Fibroblast of villous mesenchyme (primary cell): ENCODE measurements around the gene RPL22. TPM values are rescaled to one million over a fixed set of nuclear protein-coding genes. Genes with fewer than 3 reads are reported as not detected.
A peak's percentile ranks its signal among the peaks of the same experiment; 100 is the strongest.

Experiments used
- DNase-seq: peaks from one replicate; pipeline ENCODE4 v3.0.0-alpha.2; 2010; ENCODE audit warnings: low read depth
- H3K4me3 ChIP-seq: 2 replicates; pipeline ENCODE4 v1.5.1; 2011; ENCODE audit warnings: low read depth, mild to moderate bottlenecking, low read length
- total RNA-seq: library from RNA; depleted of rRNA; stranded (reverse); fragments of >200 nt; gene quantifications from 2 replicates; pipeline ENCODE4 v1.2.3, GENCODE V29; 2012
- TF ChIP-seq, protein P1 (sequence below): IDR thresholded peaks from 2 replicates; pipeline ENCODE4 v1.5.1; 2012; ENCODE audit warnings: low read depth, mild to moderate bottlenecking, low read length; ENCODE audit not compliant: insufficient read depth

RPL22 gene
- total RNA-seq, 1 donor = 97.6 TPM

DNA sequence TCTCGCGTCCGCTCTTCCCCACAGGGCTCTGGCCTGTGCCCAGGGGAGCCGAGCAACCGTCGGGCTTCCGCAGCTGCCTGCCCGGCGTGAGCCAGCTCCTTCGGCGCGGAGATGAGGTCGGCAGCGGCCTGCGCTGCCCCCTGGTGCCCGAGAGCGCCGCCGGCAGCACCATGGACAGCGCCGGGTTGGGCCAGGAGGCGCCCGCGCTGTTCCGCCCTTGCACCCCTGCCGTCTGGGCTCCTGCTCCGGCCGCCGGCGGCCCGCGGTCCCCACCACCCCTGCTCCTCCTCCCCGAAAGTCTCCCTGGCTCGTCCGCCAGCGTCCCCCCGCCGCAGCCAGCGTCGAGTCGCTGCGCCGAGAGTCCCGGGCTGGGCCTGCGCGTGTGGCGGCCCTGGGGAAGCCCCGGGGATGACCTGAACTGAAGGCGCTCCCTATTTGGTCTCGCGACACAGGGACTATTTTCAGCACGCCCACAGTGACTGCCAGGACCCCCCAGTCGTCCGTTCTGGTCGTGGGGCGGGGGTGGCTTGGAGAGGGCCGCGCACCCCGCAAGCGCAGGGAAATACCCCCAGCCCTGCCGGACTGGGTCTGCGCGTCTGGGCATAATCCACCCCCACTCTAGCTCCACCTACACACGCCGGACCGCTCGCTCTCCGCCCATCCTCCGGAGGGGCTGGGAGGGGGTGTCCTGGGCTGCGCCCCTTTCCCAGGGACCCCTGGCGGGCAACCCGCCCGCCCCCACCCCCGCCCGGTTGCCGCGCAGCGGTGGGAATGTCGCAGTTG, 45.9 kb upstream of the RPL22 start:
- TF ChIP-seq, protein P1, sequence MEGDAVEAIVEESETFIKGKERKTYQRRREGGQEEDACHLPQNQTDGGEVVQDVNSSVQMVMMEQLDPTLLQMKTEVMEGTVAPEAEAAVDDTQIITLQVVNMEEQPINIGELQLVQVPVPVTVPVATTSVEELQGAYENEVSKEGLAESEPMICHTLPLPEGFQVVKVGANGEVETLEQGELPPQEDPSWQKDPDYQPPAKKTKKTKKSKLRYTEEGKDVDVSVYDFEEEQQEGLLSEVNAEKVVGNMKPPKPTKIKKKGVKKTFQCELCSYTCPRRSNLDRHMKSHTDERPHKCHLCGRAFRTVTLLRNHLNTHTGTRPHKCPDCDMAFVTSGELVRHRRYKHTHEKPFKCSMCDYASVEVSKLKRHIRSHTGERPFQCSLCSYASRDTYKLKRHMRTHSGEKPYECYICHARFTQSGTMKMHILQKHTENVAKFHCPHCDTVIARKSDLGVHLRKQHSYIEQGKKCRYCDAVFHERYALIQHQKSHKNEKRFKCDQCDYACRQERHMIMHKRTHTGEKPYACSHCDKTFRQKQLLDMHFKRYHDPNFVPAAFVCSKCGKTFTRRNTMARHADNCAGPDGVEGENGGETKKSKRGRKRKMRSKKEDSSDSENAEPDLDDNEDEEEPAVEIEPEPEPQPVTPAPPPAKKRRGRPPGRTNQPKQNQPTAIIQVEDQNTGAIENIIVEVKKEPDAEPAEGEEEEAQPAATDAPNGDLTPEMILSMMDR = peak; percentile 84
- peak overlapping the region; percentile 53 for H3K4me3 ChIP-seq
- peak; percentile 73 for DNase-seq

DNA sequence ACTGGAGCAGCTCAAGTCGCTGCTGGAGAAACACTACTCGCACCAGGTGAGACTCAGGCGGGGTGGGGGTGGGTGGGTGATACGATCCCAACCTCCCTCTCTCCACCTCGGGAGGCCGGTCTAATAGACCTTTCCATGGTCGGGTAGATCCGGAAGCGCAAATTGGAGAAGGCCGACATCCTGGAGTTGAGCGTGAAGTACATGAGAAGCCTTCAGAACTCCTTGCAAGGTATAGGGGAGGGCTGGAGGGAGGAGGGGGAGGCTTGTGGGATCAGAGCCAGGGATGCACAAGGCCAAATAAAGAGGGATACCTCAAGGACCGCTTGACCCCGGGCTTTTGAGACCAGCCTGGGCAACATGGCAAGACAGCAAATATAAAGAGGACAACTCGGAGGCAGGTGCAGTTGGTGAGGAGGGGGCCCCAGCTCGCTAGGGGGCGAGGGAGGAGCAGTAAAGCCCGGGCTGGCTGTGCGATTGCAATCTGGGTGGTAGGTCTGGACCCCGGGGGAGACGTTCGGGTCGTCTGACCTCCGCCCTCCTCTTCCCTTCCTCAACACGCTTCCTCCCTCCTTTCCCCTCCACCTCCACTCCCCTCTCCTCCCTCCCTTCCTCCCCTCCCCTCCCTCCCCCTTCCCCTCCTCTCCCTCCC, 45.1 kb upstream of the RPL22 start:
- DNase-seq = no peak
- TF ChIP-seq, protein P1 = no peak
- no peak overlapping the region for H3K4me3 ChIP-seq

DNA sequence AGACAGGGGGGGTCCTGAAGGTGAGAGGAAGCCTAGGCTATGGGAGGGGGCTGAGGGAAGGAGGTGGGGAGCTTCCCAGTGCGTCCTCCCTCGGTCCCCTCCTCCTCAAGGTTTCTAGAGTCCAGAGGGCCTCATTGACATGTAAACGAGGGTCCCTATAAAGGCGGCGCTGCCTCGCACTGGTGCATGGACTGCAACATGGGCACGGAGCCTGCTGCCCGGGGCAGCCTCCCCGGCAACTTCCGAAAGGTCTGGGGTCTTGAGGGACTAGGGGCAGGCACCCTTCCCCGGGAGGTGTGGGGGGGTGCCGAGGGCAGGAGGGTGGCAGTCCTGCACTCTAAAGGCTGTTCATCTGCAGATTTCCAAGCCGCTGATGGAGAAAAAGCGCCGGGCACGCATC, 44.6 kb upstream of the RPL22 start, which contains the start of gene HES3:
Gene HES3 (plus strand): TSS at position 187 of the 400 bp plus-strand sequence. CDS start 187 bp downstream, at position 374.
- TF ChIP-seq, protein P1 = no peak
- no peak within 1 kb of the TSS for H3K4me3 ChIP-seq
- DNase-seq = no peak

DNA sequence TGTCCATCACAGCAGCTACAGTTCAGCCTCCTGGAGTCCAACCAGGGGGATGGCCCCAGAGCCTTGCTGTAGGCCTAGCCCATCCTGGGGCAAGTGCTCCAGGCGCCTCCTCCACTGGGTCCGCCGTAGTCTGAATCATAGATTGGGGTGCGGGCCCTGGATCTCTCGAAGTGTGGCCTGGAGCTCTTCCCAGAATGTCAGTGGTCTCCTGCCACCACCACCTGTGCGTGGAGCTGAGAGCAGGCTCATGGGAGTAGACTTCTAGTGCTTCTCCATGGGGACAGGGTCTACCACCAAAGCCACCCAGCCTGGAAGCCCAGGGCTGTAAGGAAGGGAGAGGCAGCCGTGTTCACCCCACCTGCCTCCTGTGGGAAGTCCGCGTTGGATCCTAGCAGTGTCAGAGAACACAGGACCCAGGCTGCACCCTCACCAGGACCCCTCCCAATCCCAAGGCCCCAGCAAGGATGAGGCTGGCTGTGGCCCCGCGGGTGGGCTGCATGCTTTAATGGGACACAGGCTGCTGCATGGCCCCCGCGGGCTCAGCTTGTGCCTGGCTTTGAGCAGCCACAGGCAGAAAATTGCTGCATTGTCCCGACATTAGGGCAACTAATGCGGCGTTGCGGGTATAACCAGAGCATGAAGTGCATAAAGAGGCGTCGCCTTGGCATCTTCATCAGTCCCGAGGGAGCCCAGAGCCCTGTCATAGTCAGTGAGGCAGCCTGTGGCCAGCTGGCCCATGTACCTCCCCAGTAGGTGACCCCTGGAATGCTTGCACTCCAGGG, 43.8 kb upstream of the RPL22 start:
- no peak overlapping the region for H3K4me3 ChIP-seq
- TF ChIP-seq, protein P1 = no peak
- DNase-seq = no peak

DNA sequence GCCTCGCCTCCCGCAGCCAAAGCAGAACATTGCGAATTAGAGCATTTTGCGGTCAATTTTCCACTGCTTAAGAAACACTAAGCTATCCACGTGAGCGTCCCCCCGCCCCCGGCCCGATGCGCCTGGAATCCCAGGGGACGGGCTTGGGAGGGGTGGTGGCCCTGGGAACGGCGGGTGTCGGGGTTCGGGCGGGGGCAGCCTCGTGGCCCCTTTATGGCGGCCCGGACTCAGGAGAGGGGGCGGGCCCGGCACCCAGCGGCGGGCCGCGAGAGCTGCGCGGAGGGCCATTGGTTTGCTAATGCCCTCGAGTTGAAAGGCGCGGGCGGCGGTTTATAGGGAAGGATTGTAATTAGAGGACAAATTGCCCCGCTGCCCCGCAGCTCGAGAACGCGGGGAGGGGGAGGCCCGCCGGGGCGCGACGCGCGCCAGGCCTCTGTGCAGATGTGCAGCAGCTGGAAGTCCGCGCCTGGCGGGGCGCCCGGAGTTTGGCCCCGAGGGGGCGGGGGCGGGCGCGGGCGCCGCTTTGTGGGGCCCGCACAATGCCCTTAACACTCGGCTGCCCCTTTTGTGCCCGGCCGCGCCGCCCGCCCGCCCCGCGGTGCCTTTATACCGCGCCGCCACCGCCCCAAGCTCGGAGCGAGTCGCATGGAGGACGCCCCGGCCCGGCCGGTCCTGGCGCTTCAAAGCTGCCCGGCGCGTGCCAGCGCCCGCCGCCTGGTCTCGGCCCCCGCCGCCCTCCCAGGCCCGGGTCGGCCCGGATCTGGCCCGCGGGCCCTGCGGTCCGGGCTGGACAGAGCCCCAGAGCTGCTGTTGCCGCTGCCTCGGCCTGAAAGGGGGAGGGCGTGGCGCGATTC, 42.7 kb upstream of the RPL22 start:
- TF ChIP-seq, protein P1 = no peak
- no peak overlapping the region for H3K4me3 ChIP-seq
- DNase-seq = no peak

DNA sequence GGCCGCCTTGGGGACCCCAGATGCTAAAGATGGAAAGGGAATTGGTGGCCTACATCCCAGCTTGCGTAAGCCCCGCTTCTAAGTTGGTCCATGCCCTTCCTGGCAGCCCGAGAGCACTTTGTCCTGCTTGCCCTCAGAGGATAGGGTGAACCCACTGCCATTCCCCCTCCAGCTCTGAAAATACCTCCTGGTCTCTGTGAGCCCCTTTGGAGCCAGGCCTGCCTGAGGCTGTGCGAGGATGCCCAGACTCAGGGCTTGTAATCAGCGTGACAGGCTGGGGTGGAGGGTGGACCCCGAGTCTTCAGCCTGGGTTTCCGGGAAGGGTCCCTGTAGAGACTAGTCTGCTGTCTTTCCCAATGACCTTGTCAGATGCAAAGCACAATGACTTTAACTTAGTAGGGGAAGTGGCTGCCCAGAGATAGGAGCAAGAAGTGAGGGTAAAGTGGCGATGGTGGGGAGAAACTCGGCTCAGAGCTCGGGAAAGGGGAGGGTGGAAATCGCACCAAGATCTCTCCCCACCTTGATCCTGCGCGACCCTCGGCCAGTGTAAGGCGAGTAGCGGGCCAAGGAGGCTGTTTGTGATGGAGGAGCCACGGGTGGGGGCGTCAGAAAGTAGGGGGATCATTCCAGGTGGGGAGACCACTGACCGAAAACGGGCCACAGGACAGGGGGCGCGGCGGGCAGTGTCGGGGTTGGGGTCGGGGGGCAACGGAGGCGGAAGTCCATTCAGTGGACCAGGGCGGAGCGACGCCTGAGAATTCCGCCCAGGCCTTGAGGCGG, 41.9 kb upstream of the RPL22 start:
- H3K4me3 ChIP-seq = no peak overlapping the region
- no peak for DNase-seq
- TF ChIP-seq, protein P1 = no peak
